Caco-2 (cell line): Measurements from ENCODE around the gene RAPGEF1. TPM values are rescaled to one million over a fixed set of nuclear protein-coding genes. Genes with fewer than 3 reads are reported as not detected.

Experiments used
- total RNA-seq: library from RNA; stranded (reverse); gene quantifications from 2 replicates; pipeline ENCODE4 v1.2.3, GENCODE V29; 2022

The RAPGEF1 gene
- total RNA-seq, 1 experiment from 2014 or later, result 75.4 TPM

Other genes with a start within 250 kb of the RAPGEF1 start
- 44.2 and 44.7 TPM in 2 replicates for gene POMT1, start 237.2 kb downstream of the RAPGEF1 start, total RNA-seq
- 24.9 and 25.7 TPM in 2 replicates for gene UCK1, start 208.8 kb downstream of the RAPGEF1 start, total RNA-seq
- gene PRRT1B, start 194.6 kb downstream of the RAPGEF1 start, total RNA-seq, result 5.0 and 6.5 TPM in 2 replicates